Measurements from ENCODE around the gene GADD45B.

The GADD45B gene

DNA sequence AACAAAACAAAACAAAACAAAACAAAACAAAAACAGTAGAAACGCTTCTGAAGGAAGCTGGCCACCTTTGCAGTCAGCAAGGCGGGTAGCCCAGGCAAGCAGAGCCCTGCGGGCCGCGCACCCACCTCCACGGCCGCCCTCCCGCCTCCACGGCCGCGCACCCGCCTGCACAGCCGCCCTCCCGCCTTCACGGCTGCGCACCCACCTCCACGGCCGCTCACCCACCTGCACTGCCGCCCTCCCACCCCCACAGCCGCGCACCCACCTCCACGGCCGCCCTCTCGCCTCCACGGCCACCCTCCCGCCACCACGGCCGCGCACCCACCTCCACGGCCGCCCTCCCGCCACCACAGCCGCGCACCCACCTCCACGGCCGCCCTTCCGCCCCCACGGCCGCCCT, 39.5 kb upstream of the GADD45B start:
- no peak for ATAC-seq (ENCODE audit: low read depth)
- Mint-ChIP-seq H3K27ac (no peak overlapping the region), H3K27me3 (no peaks in the 10 kb centered on the region), H3K4me3 (no peak overlapping the region), H3K4me1 (peaks cover 4% of the 10 kb centered on the region), H3K9me3 (no peaks in the 10 kb centered on the region), H3K36me3 (peaks cover 11% of the 10 kb centered on the region)
- no peak for DNase-seq (ENCODE audit: low spot score in 2 of 2)

DNA sequence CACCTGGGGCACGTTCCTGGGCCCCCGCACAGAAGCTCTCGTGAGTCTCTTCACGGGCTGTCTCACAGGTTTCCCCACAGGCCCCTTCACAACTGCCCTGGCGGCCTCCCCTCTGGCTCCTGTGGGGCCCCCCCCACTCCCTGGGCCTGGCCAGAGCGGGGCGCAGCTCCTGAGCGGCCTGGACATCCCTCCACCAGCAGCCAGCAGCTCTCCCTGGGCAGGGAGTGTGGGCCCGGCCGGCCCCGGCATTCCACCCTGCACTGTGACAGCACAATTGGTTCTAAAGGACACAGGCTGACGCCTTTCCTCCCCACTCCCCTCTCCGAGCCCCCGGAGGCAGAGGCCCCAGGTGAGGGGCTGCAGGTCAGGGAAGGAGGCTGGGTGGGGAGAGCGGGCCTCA, 39.0 kb upstream of the GADD45B start:
- Mint-ChIP-seq H3K27me3 (no peaks in the 10 kb centered on the region), H3K36me3 (peaks cover 12% of the 10 kb centered on the region), H3K27ac (no peak overlapping the region), H3K9me3 (no peaks in the 10 kb centered on the region), H3K4me1 (peaks cover 4% of the 10 kb centered on the region), H3K4me3 (no peak overlapping the region)
- ATAC-seq (ENCODE audit: low read depth) (no peak), DNase-seq (ENCODE audit: low spot score in 2 of 2) (no peak)

DNA sequence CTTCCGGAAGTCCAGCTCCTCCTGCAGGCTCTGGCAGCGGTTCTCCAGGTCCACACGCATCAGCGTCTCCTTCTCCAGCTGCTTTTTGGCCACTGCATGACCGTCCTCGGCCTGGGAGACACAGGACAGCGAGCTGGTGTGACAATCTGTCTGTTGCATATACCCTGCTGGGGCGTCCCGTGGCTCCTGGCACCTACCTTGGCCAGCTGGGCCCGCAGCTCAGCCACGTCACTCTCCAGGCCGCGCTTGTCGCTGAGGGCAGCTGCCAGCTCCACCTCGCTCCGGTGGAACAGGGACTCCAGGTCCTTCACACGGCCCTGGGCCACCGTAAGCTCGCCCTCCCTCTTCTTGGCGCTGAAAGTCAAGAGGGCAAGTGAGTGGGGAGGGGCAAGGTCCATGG, 37.7 kb upstream of the GADD45B start:
- Mint-ChIP-seq H3K4me3 (no peak overlapping the region), H3K9me3 (no peaks in the 10 kb centered on the region), H3K27ac (no peak overlapping the region), H3K4me1 (peaks cover 4% of the 10 kb centered on the region), H3K27me3 (no peaks in the 10 kb centered on the region), H3K36me3 (peaks cover 12% of the 10 kb centered on the region)
- DNase-seq (ENCODE audit: low spot score in 2 of 2) (no peak), ATAC-seq (ENCODE audit: low read depth) (no peak)

DNA sequence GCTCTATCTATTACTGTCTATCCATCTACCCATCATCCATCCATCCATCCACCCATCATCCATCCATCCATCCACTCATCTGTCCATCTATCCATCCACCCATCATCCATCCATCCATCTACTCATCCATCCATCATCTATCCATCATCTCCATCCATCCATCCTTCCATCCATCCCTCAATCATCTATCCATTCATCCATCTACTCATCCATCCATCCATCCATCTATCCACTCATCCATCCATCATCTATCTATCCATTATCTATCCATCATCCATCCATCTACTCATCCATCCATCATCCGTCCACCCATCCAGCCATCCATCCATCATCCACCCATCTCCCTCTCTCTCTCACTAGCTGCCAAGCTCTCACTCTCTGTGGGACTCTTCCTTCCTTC, 35.4 kb upstream of the GADD45B start:
- ATAC-seq (ENCODE audit: low read depth) (no peak), DNase-seq (ENCODE audit: low spot score in 2 of 2) (no peak)
- peaks cover 4% of the 10 kb centered on the region for H3K4me1 Mint-ChIP-seq
- H3K27ac Mint-ChIP-seq: no peak overlapping the region
- H3K9me3 Mint-ChIP-seq: no peaks in the 10 kb centered on the region
- H3K36me3 Mint-ChIP-seq: peaks cover 10% of the 10 kb centered on the region
- no peaks in the 10 kb centered on the region for H3K27me3 Mint-ChIP-seq
- no peak overlapping the region for H3K4me3 Mint-ChIP-seq

DNA sequence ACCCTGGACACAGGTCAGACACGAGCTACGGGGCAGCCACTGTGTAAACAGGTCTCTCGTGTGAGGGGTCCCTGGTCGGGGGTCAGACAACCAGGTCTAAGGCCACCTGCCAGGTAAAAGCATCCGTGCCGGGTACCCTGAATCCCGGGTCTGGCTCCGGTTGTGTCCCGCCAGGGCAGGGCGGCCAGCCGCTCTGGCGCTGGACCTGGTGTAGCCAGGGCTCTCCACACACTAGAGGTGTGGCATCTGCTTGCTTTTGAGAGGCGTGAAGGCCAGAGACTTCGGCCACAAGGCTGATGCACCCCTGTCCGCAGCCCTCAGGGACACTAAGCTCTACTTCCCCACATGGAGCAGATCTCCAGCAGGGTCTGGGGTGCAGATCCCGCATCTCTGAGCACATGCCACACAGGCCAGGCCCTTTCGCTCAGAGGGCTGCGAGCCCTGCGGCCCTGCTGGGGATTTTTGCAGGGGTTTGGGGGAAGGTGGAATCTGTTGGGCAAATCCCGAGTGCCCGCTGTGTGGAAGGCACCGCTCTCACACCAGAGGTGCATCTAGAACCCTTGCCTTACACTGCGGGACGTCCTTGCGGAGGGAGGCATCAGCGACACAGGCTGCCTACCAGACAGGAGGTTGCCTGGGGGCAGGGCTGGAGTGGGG, 34.7 kb upstream of the GADD45B start:
- Mint-ChIP-seq H3K27ac (no peak overlapping the region), H3K9me3 (no peaks in the 10 kb centered on the region), H3K27me3 (no peaks in the 10 kb centered on the region), H3K4me1 (peaks cover 4% of the 10 kb centered on the region), H3K4me3 (no peak overlapping the region), H3K36me3 (peaks cover 10% of the 10 kb centered on the region)
- no peak for ATAC-seq (ENCODE audit: low read depth)
- no peak for DNase-seq (ENCODE audit: low spot score in 2 of 2)

DNA sequence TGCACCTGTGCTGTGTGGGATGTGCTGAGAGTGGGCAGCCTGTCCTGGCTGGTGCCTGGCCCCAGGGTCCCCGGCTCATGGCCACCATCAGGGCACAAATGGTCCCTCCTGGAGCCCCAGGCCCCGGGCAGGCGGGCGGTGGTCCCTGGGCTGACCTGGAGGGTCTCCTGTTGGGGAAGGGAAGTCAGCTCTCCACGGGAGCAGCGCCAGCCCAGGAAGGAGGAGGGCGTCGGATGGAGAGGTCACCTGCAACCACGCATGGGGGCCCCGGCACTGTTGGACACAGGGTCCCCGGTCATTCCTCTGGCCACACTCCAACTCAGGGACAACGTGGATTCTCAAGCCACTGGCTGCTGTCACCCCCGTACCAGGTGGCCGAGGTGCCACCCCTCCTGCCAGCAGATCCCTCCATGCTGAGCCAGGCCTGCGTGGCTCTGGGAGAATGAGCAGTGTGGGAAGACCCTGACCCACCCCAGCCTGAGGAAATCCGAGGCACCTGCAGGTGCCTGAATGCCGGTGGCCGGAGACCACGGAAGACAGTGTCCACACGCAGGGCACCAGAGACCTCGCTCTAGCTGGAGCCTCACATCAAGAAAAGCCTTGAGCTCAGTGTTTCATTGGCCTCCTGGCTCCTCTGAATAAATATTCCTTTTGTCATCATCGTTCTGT, 32.7 kb upstream of the GADD45B start:
- Mint-ChIP-seq H3K27me3 (no peaks in the 10 kb centered on the region), H3K4me1 (peaks cover 9% of the 10 kb centered on the region), H3K9me3 (no peaks in the 10 kb centered on the region), H3K27ac (no peak overlapping the region), H3K36me3 (peaks cover 7% of the 10 kb centered on the region), H3K4me3 (no peak overlapping the region)
- DNase-seq (ENCODE audit: low spot score in 2 of 2): no peak
- no peak for ATAC-seq (ENCODE audit: low read depth)

DNA sequence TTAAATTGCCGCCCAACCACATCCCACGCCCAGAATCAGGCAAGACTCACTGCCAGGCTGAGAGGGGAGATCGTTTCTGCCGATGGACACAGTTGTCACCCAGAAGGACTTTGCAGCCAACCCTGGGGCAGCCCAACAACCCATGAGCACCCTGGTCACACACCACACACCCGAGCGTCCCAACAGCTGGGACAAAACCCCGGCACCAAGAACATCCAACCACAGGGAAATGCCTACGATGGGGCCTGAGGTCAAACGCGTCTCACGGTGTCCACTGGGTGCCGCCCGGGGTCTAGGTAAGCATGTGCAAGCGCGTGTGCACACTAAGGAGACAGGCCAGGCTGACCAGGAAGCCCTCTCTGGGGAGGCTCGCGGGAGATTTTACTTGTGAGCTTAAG, 32.1 kb upstream of the GADD45B start:
- H3K4me1 Mint-ChIP-seq: peaks cover 9% of the 10 kb centered on the region
- DNase-seq (ENCODE audit: low spot score in 2 of 2): no peak
- H3K4me3 Mint-ChIP-seq: no peak overlapping the region
- H3K36me3 Mint-ChIP-seq: peaks cover 7% of the 10 kb centered on the region
- H3K9me3 Mint-ChIP-seq: no peaks in the 10 kb centered on the region
- ATAC-seq (ENCODE audit: low read depth): no peak
- H3K27me3 Mint-ChIP-seq: no peaks in the 10 kb centered on the region
- H3K27ac Mint-ChIP-seq: no peak overlapping the region

DNA sequence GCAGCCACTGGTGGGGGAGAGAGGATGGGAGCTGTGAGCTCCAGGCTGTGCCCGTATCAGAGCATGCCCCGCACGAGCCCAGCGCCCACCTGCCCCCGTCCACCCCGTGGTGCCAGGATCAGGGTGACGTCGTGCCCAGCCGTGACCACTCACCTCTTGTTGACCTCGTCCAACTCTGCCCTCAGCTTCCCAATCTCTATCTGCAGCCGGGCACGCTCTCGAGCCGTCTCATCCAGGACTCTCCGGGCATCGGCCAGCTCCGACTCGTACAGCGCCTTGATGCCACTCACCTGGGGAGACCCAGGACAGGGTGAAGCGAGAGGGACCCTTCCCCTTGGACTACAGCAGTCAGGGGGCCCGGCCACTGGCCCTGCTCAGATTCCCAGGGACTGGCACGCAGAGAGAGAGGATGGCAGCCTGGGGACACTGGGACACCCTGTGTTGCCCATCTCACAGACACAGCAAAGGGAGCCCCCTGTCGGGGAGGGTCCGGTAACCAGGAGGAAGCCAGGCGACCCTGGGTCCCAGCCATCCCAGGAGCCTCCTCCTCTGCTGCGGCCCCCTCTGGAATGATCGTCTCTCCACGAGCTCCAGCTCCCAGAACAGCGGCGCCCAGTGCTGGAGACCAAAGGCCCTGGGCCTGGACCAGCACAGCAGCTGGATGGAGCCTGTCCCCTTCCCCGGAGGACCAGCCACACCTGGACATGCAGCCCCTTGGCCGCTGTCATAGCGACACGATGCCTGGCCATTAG, 31.5 kb upstream of the GADD45B start:
- DNase-seq (ENCODE audit: low spot score in 2 of 2): no peak
- H3K4me3 Mint-ChIP-seq: no peak overlapping the region

DNA sequence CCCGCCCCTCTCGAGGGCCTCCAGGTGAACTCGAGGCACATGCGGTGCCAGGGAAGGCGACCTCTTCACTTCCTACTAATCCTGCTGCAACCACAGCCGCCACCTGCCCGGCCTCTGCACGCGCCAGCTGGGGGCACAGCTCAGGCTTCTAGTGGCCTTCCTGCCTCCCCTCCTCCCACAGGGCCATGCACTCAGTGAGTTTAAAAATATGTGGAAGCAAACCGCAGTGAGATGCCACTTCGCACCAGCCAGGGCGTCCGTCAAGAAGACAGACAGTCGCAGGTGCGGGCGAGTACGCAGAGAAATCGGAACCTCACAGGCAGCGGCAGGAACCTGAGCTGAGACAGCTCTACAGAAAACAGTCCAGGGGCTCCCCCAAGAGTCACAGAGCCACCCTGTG, 29.5 kb upstream of the GADD45B start:
- DNase-seq (ENCODE audit: low spot score in 2 of 2): peak in 1 of 2 donors; percentile 42
- peak overlapping the region; percentile 16 for H3K27ac Mint-ChIP-seq
- peak; percentile 92 for ATAC-seq (ENCODE audit: low read depth)
- no peaks in the 10 kb centered on the region for H3K9me3 Mint-ChIP-seq
- H3K4me1 Mint-ChIP-seq: peaks cover 8% of the 10 kb centered on the region
- peaks cover 4% of the 10 kb centered on the region for H3K36me3 Mint-ChIP-seq
- peak overlapping the region; percentile 76 for H3K4me3 Mint-ChIP-seq
- no peaks in the 10 kb centered on the region for H3K27me3 Mint-ChIP-seq

More for the DNA sequence above, 31.5 kb upstream of the GADD45B start:
- no peaks in the 10 kb centered on the region for H3K27me3 Mint-ChIP-seq
- H3K4me1 Mint-ChIP-seq: peaks cover 9% of the 10 kb centered on the region
- no peaks in the 10 kb centered on the region for H3K9me3 Mint-ChIP-seq
- H3K27ac Mint-ChIP-seq: no peak overlapping the region
- H3K36me3 Mint-ChIP-seq: peaks cover 7% of the 10 kb centered on the region
- no peak for ATAC-seq (ENCODE audit: low read depth)

DNA sequence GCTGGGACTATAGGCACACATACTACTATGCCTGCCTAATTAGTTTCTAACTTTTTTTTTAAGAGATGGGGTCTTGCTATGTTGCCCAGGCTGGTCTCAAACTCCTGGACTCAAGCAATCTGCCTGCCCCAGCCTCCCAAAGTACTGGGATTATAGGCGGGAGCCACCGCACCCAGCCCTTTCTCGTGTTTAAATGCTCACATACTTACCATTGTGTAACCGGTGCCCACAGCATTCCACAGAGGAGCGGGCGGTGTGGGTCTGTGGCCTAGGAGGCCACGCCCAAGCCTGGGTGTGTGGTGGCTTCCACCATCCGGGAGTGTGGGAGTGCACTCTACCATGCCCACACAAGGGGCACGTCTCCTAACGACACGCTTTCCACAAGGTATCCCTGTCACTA, 26.9 kb upstream of the GADD45B start:
- Mint-ChIP-seq H3K36me3 (peaks cover 2% of the 10 kb centered on the region), H3K27ac (no peak overlapping the region), H3K27me3 (no peaks in the 10 kb centered on the region), H3K4me3 (no peak overlapping the region), H3K9me3 (no peaks in the 10 kb centered on the region), H3K4me1 (peaks cover 15% of the 10 kb centered on the region)
- DNase-seq (ENCODE audit: low spot score in 2 of 2): no peak
- ATAC-seq (ENCODE audit: low read depth): no peak

DNA sequence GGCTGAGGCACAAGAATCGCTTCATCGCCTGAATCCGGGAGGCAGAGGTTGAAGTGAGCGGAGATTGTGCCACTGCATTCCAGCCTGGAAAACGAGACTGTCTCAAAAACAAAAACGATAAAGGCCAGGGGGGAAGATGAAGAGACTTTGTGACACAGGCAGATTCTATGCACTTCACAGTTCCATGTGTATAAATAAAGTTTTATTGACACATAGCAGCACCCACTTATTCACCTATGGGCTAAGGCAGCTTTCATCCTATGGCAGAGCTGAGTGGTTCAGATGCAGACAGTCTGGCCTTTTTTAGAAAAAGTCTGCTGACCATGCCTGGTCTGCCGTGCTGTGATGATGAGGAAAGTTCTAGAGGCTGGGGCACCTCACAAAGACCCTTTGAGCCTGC, 24.8 kb upstream of the GADD45B start:
- H3K36me3 Mint-ChIP-seq: no peaks in the 10 kb centered on the region
- no peak overlapping the region for H3K4me3 Mint-ChIP-seq
- H3K27me3 Mint-ChIP-seq: no peaks in the 10 kb centered on the region
- DNase-seq (ENCODE audit: low spot score in 2 of 2): no peak
- H3K4me1 Mint-ChIP-seq: peaks cover 22% of the 10 kb centered on the region
- H3K9me3 Mint-ChIP-seq: no peaks in the 10 kb centered on the region
- no peak for ATAC-seq (ENCODE audit: low read depth)
- H3K27ac Mint-ChIP-seq: no peak overlapping the region

DNA sequence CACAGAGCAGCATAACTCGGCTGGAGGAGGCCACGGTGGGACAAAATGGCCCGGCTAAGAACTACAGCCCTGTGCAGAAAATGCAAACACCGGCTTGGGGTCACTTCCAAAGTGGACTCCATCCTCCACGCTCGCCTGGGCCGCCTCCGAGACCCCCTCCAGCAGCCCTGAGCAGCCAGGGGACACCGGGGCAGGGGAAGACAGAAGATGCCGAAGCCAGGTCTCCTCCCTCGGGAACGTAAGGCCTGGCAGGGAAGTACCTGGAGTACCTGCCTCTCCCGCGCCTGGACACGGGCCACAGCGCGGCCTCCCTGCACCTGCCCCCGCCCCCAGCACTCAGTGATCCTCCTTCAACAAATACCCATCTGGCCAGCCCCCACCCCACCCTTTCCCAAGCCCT, 24.2 kb upstream of the GADD45B start:
- Mint-ChIP-seq H3K27ac (no peak overlapping the region), H3K4me3 (no peak overlapping the region), H3K9me3 (no peaks in the 10 kb centered on the region), H3K36me3 (no peaks in the 10 kb centered on the region), H3K4me1 (peaks cover 17% of the 10 kb centered on the region), H3K27me3 (no peaks in the 10 kb centered on the region)
- no peak for DNase-seq (ENCODE audit: low spot score in 2 of 2)
- no peak for ATAC-seq (ENCODE audit: low read depth)

DNA sequence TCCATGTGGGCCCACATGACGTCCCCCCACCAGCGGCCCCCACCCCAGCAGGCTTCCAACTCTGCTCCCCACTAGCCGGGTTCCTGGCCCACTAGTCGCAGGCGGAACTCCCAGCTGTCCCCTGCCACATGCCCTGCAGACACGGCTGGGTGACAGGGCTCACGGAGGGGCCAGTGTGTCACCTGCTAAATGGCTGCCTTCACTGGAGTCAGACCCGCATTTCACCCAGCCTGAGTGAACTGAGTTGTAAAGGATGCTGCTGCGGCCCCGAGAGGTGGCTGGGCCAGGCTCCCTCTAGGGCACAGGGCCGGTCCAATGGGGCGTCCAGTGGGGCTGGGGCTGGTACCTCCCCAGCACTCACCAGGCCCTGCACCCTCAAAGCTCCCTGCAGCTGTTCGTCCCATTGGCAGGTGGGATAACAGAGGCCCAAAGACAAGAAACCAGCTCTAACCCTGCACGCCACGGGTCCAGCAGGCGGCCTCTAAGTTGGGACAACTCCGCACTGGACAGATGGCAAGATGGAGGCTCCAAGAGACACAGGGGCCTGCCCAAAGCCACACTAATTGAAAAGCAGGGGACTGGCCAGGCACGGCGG, 22.4 kb upstream of the GADD45B start:
- no peaks in the 10 kb centered on the region for H3K27me3 Mint-ChIP-seq

DNA sequence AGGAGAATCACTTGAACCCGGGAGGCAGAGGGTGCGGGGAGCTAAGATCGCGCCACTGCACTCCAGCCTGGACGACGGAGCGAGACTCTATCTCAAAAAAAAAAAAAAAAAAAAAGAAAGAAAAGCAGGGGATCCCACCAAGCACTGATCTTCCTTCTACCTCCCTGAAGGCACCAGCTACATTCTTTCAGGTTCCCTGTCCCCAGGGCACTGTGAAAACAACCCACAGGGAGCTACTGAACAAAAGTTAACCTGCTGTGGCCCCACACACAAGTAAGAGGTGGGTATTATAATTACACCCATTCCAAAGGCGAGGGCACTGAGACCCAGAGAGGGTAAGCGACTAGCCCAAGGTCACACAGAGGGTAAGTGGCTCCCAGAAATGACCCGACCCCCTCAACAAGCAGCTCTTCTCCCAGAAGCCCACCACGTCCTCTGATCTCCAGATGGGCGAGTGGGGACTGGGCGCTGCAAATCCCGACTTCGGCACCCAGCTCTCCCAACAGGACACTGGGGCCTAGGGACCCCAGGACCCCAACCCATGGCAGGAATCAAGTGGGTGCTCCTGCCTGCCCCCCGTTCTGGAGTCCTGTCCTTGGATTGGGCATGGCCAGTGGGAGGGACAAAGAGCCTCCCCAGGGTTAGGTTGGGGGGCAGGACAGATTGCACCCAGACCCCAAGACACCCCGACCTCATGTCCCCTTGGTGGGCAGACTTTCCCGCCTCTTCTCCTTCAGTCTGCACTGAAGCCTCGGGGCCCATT, 21.5 kb upstream of the GADD45B start:
- DNase-seq (ENCODE audit: low spot score in 2 of 2) (no peak), ATAC-seq (ENCODE audit: low read depth) (no peak)
- peaks cover 22% of the 10 kb centered on the region for H3K4me1 Mint-ChIP-seq
- H3K4me3 Mint-ChIP-seq: peak overlapping the region; percentile 83
- no peak overlapping the region for H3K27ac Mint-ChIP-seq
- no peaks in the 10 kb centered on the region for H3K36me3 Mint-ChIP-seq
- H3K9me3 Mint-ChIP-seq: no peaks in the 10 kb centered on the region
- H3K27me3 Mint-ChIP-seq: no peaks in the 10 kb centered on the region

More for the DNA sequence above, 22.4 kb upstream of the GADD45B start:
- Mint-ChIP-seq H3K36me3 (no peaks in the 10 kb centered on the region), H3K4me1 (peaks cover 22% of the 10 kb centered on the region), H3K4me3 (no peak overlapping the region), H3K9me3 (no peaks in the 10 kb centered on the region), H3K27ac (no peak overlapping the region)
- DNase-seq (ENCODE audit: low spot score in 2 of 2) (no peak), ATAC-seq (ENCODE audit: low read depth) (no peak)
